HepG2 (cell line): ENCODE data around the gene TMUB1. TPM values are rescaled to one million over a fixed set of nuclear protein-coding genes. Genes with fewer than 3 reads are reported as not detected.

Experiments
- CENPX ChIP-seq: sonication (generic); formaldehyde crosslinking; IDR thresholded peaks from 2 replicates; pipeline ENCODE4 v1.9.0; 2021; ENCODE audit warnings: mild to moderate bottlenecking, missing genetic modification reagents, moderate library complexity
- DR1 ChIP-seq: sonication (generic); formaldehyde crosslinking; IDR thresholded peaks from 2 replicates; pipeline ENCODE4 v1.8.0; 2021; ENCODE audit warnings: mild to moderate bottlenecking, missing genetic modification reagents, inconsistent platforms
- ETS1 ChIP-seq: sonication (generic); formaldehyde crosslinking; IDR thresholded peaks from 2 replicates; pipeline ENCODE4 v1.4.0; 2020; ENCODE audit warnings: missing genetic modification reagents
- ISL2 ChIP-seq: sonication (generic); formaldehyde crosslinking; IDR thresholded peaks from 2 replicates; pipeline ENCODE4 v1.5.0; 2020; ENCODE audit warnings: missing genetic modification reagents
- PRPF4 ChIP-seq: fragments of 200-400 bp; formaldehyde crosslinking; IDR thresholded peaks from 2 replicates; pipeline ENCODE4 v1.6.1; 2016; ENCODE audit warnings: low read length, low read depth; ENCODE audit not compliant: poor library complexity, severe bottlenecking
- THYN1 ChIP-seq: sonication (generic); formaldehyde crosslinking; IDR thresholded peaks from 2 replicates; pipeline ENCODE4 v1.8.1; 2023; ENCODE audit warnings: low read depth, mild to moderate bottlenecking, moderate library complexity, missing genetic modification reagents, borderline replicate concordance
- TMF1 ChIP-seq: sonication (generic); formaldehyde crosslinking; IDR thresholded peaks from 2 replicates; pipeline ENCODE4 v1.8.1; 2022; ENCODE audit warnings: low read depth, missing genetic modification reagents
- UBTF ChIP-seq: sonication (generic); formaldehyde crosslinking; IDR thresholded peaks from 2 replicates; pipeline ENCODE4 v1.4.0; 2020; ENCODE audit warnings: mild to moderate bottlenecking, missing genetic modification reagents
- ZBTB8A ChIP-seq: sonication (generic); formaldehyde crosslinking; IDR thresholded peaks from 2 replicates; pipeline ENCODE4 v1.4.0; 2020; ENCODE audit warnings: mild to moderate bottlenecking, low read depth, missing genetic modification reagents, borderline replicate concordance
- ZFP36L2 ChIP-seq: sonication (generic); formaldehyde crosslinking; IDR thresholded peaks from 2 replicates; pipeline ENCODE4 v1.4.0; 2020; ENCODE audit warnings: missing genetic modification reagents
- ZMAT5 ChIP-seq: sonication (generic); formaldehyde crosslinking; IDR thresholded peaks from 2 replicates; pipeline ENCODE4 v1.5.0; 2020; ENCODE audit warnings: mild to moderate bottlenecking, low read depth, missing genetic modification reagents, borderline replicate concordance
- ZNF124 ChIP-seq: sonication (generic); formaldehyde crosslinking; IDR thresholded peaks from 2 replicates; pipeline ENCODE4 v1.4.0; 2020; ENCODE audit warnings: missing genetic modification reagents
- ZNF138 ChIP-seq: sonication (generic); formaldehyde crosslinking; IDR thresholded peaks from 2 replicates; pipeline ENCODE4 v1.5.0; 2020; ENCODE audit warnings: mild to moderate bottlenecking, low read depth, missing genetic modification reagents
- ZNF292 ChIP-seq: sonication (generic); formaldehyde crosslinking; IDR thresholded peaks from 2 replicates; pipeline ENCODE4 v1.8.1; 2022; ENCODE audit warnings: mild to moderate bottlenecking, low read depth, missing genetic modification reagents, borderline replicate concordance
- ZNF577 ChIP-seq: sonication (generic); formaldehyde crosslinking; IDR thresholded peaks from 2 replicates; pipeline ENCODE4 v1.4.0; 2020; ENCODE audit warnings: mild to moderate bottlenecking, low read depth, missing genetic modification reagents, borderline replicate concordance
- ZNF704 ChIP-seq: sonication (generic); formaldehyde crosslinking; IDR thresholded peaks from 2 replicates; pipeline ENCODE4 v1.8.1; 2023; ENCODE audit warnings: mild to moderate bottlenecking, inconsistent platforms, moderate library complexity, missing genetic modification reagents, borderline replicate concordance
- polyA plus RNA-seq, 8 experiments: library from polyadenylated mRNA; depleted of rRNA in 3 of 8; stranded (reverse) in 7 of 8; unstranded in 1 of 8; fragments of >200 nt; fragmentation: Illumina TruSeq in 4 of 8; extraction: Trizol in 4 of 8; gene quantifications; 2 replicates each; pipeline versions ENCODE4 v1.2.1 to v1.2.3, GENCODE V29; 2011 to 2016; ENCODE audit warnings: low read depth in 4 of 8, missing spikeins in 1 of 8, mixed read lengths in 1 of 8; ENCODE audit not compliant: insufficient read depth in 1 of 8
- total RNA-seq, 5 experiments: library from RNA; depleted of rRNA; stranded (reverse); fragments of >200 nt; fragmentation: Illumina TruSeq; extraction: Trizol; gene quantifications; 2 replicates each; pipeline ENCODE4 v1.2.3, GENCODE V29; 2016; ENCODE audit warnings: low read depth in 1 of 5
- TF ChIP-seq, protein P1 (sequence below): sonication (generic); formaldehyde crosslinking; conservative IDR thresholded peaks from 2 replicates; pipeline ENCODE4 v1.8.0; 2022; ENCODE audit warnings: mild to moderate bottlenecking, moderate library complexity, missing genetic modification reagents

The TMUB1 gene
- total and polyA plus RNA-seq, 2 of the 13 experiments (the other 11 are each of a cell fraction or from before 2014, with no cell fraction given) = 44.8 to 51.6 TPM

GRCh38 chr7:151087245-151088018, 4.1 kb upstream of the TMUB1 start (continued):
- TF ChIP-seq ETS1 (CRISPR knock-in tag) (no peak), THYN1 (no peak), CENPX (no peak), TMF1 (CRISPR knock-in tag) (peak; percentile 61), ZNF704 (CRISPR knock-in tag) (no peak), ZNF124 (CRISPR knock-in tag) (no peak), ZBTB8A (CRISPR knock-in tag) (no peak), ZMAT5 (CRISPR knock-in tag) (no peak), ZNF138 (CRISPR knock-in tag) (no peak), ZNF577 (peak; percentile 71; the same call in 1 of the 2 replicates), ISL2 (CRISPR knock-in tag) (no peak), ZFP36L2 (peak; percentile 47; the same call in 1 of the 2 replicates), ZNF292 (no peak), PRPF4 (no peak), UBTF (CRISPR knock-in tag) (peak; percentile 92; the same call in 1 of the 2 replicates), DR1 (CRISPR knock-in tag) (peak; percentile 32; the same call in 1 of the 2 replicates)
- TF ChIP-seq, protein P1, sequence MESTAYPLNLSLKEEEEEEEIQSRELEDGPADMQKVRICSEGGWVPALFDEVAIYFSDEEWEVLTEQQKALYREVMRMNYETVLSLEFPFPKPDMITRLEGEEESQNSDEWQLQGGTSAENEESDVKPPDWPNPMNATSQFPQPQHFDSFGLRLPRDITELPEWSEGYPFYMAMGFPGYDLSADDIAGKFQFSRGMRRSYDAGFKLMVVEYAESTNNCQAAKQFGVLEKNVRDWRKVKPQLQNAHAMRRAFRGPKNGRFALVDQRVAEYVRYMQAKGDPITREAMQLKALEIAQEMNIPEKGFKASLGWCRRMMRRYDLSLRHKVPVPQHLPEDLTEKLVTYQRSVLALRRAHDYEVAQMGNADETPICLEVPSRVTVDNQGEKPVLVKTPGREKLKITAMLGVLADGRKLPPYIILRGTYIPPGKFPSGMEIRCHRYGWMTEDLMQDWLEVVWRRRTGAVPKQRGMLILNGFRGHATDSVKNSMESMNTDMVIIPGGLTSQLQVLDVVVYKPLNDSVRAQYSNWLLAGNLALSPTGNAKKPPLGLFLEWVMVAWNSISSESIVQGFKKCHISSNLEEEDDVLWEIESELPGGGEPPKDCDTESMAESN (CRISPR knock-in tag) = no peak
